ENCODE data around the gene CRELD2.

Gene CRELD2

DNA sequence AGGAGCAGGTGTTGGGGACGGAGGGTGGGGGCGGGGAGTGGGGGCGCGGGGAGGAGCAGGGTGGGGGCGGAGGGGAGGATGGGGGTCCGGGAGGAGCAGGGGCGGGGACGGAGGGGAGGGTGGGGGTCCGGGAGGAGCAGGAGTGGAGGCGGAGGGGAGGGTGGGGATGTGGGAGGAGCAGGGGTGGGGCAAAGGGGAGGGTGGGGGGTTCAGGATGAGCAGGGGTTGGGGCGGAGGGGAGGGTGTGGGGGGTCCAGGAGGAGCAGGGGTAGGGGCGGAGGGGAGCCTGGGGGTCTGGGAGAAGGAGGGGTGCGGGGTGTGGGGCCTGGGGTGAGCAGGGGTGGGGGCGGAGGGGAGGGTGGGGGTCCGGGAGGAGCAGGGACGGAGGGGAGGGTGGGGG is 17.1 kb downstream of the CRELD2 start:
- no peak for DNase-seq
- TF ChIP-seq, protein P1, sequence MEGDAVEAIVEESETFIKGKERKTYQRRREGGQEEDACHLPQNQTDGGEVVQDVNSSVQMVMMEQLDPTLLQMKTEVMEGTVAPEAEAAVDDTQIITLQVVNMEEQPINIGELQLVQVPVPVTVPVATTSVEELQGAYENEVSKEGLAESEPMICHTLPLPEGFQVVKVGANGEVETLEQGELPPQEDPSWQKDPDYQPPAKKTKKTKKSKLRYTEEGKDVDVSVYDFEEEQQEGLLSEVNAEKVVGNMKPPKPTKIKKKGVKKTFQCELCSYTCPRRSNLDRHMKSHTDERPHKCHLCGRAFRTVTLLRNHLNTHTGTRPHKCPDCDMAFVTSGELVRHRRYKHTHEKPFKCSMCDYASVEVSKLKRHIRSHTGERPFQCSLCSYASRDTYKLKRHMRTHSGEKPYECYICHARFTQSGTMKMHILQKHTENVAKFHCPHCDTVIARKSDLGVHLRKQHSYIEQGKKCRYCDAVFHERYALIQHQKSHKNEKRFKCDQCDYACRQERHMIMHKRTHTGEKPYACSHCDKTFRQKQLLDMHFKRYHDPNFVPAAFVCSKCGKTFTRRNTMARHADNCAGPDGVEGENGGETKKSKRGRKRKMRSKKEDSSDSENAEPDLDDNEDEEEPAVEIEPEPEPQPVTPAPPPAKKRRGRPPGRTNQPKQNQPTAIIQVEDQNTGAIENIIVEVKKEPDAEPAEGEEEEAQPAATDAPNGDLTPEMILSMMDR (IDR thresholded peaks at IDR 0.05; ENCODE audit: low read depth, low read length, missing control alignments), result no peak
- H3K27ac ChIP-seq, result no peak overlapping the region
- H3K4me3 ChIP-seq (ENCODE audit: low read depth, low read length), result no peak overlapping the region
- H3K27me3 ChIP-seq (replicated peaks), result no peaks in the 10 kb centered on the region
- in situ Hi-C loops (cut with HindIII; ENCODE audit: low pct_ligation_motif_present, low sequenced_read_pairs), result no loop called here
- no peaks in the 10 kb centered on the region for H3K36me3 ChIP-seq (replicated peaks)

DNA sequence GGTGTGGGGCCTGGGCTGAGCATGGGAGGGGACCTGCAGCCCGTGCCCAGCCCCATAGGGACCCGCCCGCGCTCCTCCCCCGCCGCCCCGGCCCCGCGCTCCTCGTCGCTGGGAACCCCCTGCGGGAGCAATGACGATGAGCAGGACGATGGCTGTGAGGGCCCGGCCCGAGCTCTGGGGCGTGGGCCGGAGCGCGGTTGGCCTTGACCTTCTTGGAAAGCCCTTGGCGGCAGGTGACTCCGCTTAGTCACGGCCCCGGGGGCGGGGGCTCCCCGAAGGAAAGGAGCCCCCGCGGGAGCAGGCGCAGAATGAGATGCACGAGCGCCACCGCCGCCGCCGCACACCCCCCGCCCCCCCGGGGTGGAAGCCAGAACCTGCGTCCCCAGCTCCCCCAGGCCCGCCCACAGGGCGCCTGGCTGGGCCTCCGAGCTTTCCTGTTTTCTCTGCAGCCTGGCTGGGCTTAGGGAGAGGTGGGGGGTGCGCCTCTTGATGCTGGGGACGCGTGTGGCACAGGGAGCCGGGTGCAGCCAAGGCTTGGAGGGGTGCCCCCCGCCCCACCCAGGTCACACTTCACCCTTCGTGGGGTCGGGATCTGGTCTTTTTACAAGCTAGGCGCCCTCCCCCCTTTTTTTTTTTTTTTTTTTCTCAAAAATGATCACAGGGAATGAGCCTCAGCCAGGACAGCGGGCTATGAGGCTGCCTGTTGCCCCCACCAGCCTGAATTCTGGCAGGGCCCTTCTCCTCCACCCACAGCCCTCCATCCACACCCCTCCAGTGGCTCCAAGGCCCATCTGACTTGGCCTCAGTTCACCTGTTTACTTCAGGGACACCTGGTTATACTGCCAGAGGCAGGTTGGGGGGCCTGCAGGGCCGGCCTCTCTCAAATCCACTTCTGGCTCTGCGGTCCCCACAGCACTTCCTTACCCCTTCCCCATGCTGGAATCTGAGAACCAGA is 17.9 kb downstream of the CRELD2 start:
- DNase-seq, result peak; percentile 52
- Histone ChIP-seq H3K27me3 (replicated peaks) (no peaks in the 10 kb centered on the region), H3K36me3 (replicated peaks) (no peaks in the 10 kb centered on the region), H3K27ac (no peak overlapping the region), H3K4me3 (ENCODE audit: low read depth, low read length) (peak overlapping the region; percentile 5)
- TF ChIP-seq, protein P1 (IDR thresholded peaks at IDR 0.05; ENCODE audit: low read depth, low read length, missing control alignments), result no peak
- in situ Hi-C loops (cut with HindIII; ENCODE audit: low pct_ligation_motif_present, low sequenced_read_pairs), result no loop called here

- no peaks in the 10 kb centered on the region for H3K27me3 ChIP-seq (replicated peaks)
- TF ChIP-seq, protein P1 (IDR thresholded peaks at IDR 0.05; ENCODE audit: low read depth, low read length, missing control alignments), result no peak
- in situ Hi-C loops (cut with HindIII; ENCODE audit: low pct_ligation_motif_present, low sequenced_read_pairs), result no loop called here
- H3K27ac ChIP-seq, result no peak overlapping the region
- no peaks in the 10 kb centered on the region for H3K36me3 ChIP-seq (replicated peaks)
- DNase-seq, result no peak
- no peak overlapping the region for H3K4me3 ChIP-seq (ENCODE audit: low read depth, low read length)
Measured at GRCh38 chr22:49936973-49937757, 18.7 kb downstream of the CRELD2 start.

GRCh38 chr22:49937758-49938564 is 19.5 kb downstream of the CRELD2 start:
- H3K4me3 ChIP-seq (ENCODE audit: low read depth, low read length), result no peak overlapping the region
- H3K36me3 ChIP-seq (replicated peaks), result no peaks in the 10 kb centered on the region
- H3K27ac ChIP-seq, result no peak overlapping the region
- no peak for DNase-seq
- no peaks in the 10 kb centered on the region for H3K27me3 ChIP-seq (replicated peaks)
- TF ChIP-seq, protein P1 (IDR thresholded peaks at IDR 0.05; ENCODE audit: low read depth, low read length, missing control alignments), result no peak
- in situ Hi-C loops (cut with HindIII; ENCODE audit: low pct_ligation_motif_present, low sequenced_read_pairs), result no loop called here

GRCh38 chr22:49938565-49939136 is 20.2 kb downstream of the CRELD2 start:
- Histone ChIP-seq H3K27me3 (replicated peaks) (no peaks in the 10 kb centered on the region), H3K36me3 (replicated peaks) (no peaks in the 10 kb centered on the region), H3K4me3 (ENCODE audit: low read depth, low read length) (no peak overlapping the region), H3K27ac (no peak overlapping the region)
- TF ChIP-seq, protein P1 (IDR thresholded peaks at IDR 0.05; ENCODE audit: low read depth, low read length, missing control alignments), result no peak
- in situ Hi-C loops (cut with HindIII; ENCODE audit: low pct_ligation_motif_present, low sequenced_read_pairs), result no loop called here
- DNase-seq, result no peak

Data from brain microvascular endothelial cell (primary cell).